BLaER1 treated with 17β-estradiol and CSF1 and Interleukin-3, amounts not matched to agents 10 nM and 100 nM (cell line): ENCODE measurements around the gene PPARG.
"Not testable (repeated sequence)": the region's sequence is repeated elsewhere in the genome, so short reads cannot be mapped to it uniquely, and the experiment has no call there.

Experiments used
- H3K27ac ChIP-seq, 11 experiments: shearing (Covaris generic); formaldehyde crosslinking; 2 replicates each; pipeline ENCODE4 v1.8.1; 2022
- H3K27me3 ChIP-seq, 11 experiments: shearing (Covaris generic); formaldehyde crosslinking; 2 replicates each; pipeline ENCODE4 v1.8.1; 2022
- H3K36me3 ChIP-seq, 11 experiments: shearing (Covaris generic); formaldehyde crosslinking; 2 replicates each; pipeline ENCODE4 v1.8.1; 2022
- H3K4me1 ChIP-seq, 10 experiments: shearing (Covaris generic); formaldehyde crosslinking; 2 replicates each; pipeline ENCODE4 v1.8.1; 2022
- H3K4me2 ChIP-seq, 11 experiments: shearing (Covaris generic); formaldehyde crosslinking; 2 replicates each; pipeline ENCODE4 v1.8.1; 2022
- H3K4me3 ChIP-seq, 10 experiments: shearing (Covaris generic); formaldehyde crosslinking; 2 replicates each; pipeline ENCODE4 v1.8.1; 2022
- H3K9ac ChIP-seq, 11 experiments: shearing (Covaris generic); formaldehyde crosslinking; 2 replicates each; pipeline ENCODE4 v1.8.1; 2022
- H3K9me3 ChIP-seq, 11 experiments: shearing (Covaris generic); formaldehyde crosslinking; replicated peaks in 1 of 11; 2 replicates each; pipeline ENCODE4 v1.8.1; 2022
- H4K20me1 ChIP-seq, 11 experiments: shearing (Covaris generic); formaldehyde crosslinking; 2 replicates each; pipeline ENCODE4 v1.8.1; 2022
- Cebpa-rat ChIP-seq, 11 experiments: shearing (Covaris generic); IDR thresholded peaks; 2 replicates each; pipeline ENCODE4 v1.8.1; 2022

Gene PPARG

DNA sequence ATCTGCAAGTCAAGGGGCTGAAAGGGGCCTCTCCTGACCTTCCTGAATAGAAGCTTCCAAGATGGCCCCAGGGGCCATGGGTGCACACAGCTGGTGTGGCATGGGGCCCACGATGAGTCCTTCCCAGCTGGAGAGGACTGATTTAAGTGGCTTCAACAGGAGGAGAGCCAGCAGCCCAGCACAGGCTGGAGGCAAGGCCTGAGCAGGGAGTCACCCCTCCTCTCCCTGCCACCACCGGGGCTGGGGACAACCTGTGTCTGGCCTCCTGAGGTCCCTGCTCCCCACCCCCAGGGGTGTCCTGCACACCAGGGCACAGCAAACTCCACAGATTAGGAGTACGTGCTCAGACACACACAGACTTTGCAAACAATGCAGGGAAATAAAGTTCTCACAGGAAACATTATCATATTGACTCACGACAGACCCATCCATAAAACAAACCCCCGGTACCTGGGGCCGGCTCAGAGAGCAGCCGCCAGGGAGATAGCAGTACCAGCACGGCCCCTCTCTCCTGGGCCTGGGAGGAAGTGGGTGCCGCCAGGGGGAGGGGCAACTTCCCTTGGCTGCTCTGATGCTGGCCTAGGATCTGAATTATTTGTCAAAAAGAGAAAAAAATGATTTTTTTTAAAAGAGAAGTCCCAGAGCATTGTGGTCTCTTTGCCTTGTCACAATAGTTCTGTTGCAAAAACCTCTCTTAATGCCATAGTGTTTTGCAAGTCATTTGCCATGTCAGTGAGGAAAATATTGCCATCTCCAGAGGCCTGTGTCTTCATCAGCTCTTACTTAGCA, 173.5 kb downstream of the PPARG start:
- Histone ChIP-seq H3K9ac (peak overlapping the region in 2 of 11 experiments; percentile 26 to 31; a peak in 2 of 22 replicates), H3K4me3 (no peak overlapping the region), H3K36me3 (no peaks in the 10 kb centered on the region), H3K27ac (peak overlapping the region in 4 of 11 experiments; percentile 5 to 55 (median 17); a peak in 3 of 22 replicates), H3K27me3 (no peaks in the 10 kb centered on the region), H4K20me1 (no peaks in the 10 kb centered on the region), H3K4me1 (peaks cover 6 to 10% (median 9%) of the 10 kb centered on the region in 10 experiments; a peak in 17 of 20 replicates), H3K4me2 (peak overlapping the region; percentile 10 to 58 (median 38); a peak in 21 of 22 replicates), H3K9me3 (no peaks in the 10 kb centered on the region)
- TF ChIP-seq Cebpa-rat (IDR thresholded peaks at IDR 0.05): no peak

DNA sequence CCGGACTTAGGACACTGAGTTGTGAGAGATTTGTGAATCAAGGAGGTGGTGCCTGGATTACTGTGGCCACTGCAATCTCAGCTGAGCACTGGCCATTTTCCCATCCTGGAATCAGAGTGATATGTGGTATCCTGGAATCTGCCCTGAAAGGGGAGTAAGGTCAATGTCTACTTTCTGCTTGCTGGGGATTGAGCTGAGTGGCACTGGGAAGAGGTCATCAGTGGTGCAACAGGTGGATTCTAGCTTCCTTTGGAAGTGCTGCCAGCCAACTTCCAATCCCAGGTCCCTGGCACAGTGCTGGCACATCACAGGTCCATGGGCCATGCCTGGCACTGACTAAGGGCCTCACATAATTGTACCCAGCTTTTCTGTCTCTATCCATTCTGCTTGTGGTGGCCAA, 174.8 kb downstream of the PPARG start:
- Histone ChIP-seq H3K27me3 (no peaks in the 10 kb centered on the region), H4K20me1 (no peaks in the 10 kb centered on the region; a peak in 1 of 22 replicates), H3K4me3 (no peak overlapping the region), H3K4me2 (no peak overlapping the region), H3K36me3 (no peaks in the 10 kb centered on the region), H3K9me3 (no peaks in the 10 kb centered on the region), H3K9ac (no peak overlapping the region), H3K27ac (no peak overlapping the region), H3K4me1 (peaks cover 6 to 10% (median 9%) of the 10 kb centered on the region in 10 experiments; a peak in 17 of 20 replicates)
- TF ChIP-seq Cebpa-rat (IDR thresholded peaks at IDR 0.05): no peak

DNA sequence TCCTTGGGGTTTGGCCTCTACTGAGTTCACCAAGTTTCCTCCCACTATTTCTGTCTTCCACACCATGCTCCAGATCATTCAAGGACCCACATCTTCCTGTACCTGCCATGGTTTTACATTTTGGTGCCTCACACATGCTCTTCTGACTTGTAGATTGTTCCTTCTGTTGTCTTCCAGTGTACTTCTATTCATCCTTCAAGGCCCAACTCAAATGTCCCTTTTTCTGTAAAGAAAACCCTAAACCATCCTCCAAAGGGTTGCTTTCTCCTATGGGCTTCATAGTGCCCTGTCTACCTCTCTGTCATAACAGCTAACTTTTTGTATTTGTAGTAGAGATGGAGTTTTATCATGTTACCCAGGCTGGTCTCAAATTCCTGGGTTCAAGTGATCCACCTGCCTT, 175.3 kb downstream of the PPARG start:
- no peaks in the 10 kb centered on the region for H3K27me3 ChIP-seq
- no peaks in the 10 kb centered on the region; a peak in 1 of 22 replicates for H4K20me1 ChIP-seq
- no peak overlapping the region for H3K9ac ChIP-seq
- no peaks in the 10 kb centered on the region for H3K9me3 ChIP-seq
- peaks cover 6 to 10% (median 9%) of the 10 kb centered on the region in 10 experiments; a peak in 17 of 20 replicates for H3K4me1 ChIP-seq
- no peak overlapping the region for H3K4me3 ChIP-seq
- H3K36me3 ChIP-seq: no peaks in the 10 kb centered on the region
- H3K4me2 ChIP-seq: no peak overlapping the region
- H3K27ac ChIP-seq: no peak overlapping the region
- TF ChIP-seq Cebpa-rat (IDR thresholded peaks at IDR 0.05): no peak

DNA sequence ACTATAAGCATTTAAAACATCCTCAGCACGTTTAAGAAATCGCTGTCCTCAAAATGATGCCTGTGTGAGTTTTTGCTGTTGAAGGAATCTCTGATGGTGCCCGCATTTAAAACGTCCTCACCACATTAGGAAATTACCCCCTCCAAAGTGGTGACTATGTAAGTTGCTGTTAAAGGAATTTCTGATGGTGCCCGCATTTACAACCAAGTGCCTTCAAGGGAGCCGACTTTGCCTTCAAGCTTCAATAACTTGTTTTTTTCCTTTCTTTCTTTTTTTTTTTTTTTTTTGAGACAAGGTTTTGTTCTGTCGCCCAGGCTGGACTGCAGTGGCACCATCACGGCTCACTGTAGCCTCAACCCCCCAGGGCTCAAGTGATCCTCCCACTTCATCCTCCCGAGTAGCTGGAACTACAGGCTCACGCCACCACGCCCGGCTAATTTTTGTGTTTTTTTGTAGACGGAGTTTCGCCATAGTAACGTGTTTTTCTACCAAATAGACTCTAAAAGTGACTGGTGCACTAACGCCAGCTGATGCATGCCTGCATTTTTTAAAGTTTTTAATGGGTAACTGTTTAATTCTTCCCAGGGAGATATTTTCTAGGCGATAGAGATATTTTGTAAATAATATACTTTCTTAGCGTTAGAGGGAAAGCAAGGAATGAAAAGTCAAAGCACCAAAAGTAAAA, 176.4 kb downstream of the PPARG start:
- H3K9ac ChIP-seq: no peak overlapping the region
- no peak overlapping the region for H3K27ac ChIP-seq

DNA sequence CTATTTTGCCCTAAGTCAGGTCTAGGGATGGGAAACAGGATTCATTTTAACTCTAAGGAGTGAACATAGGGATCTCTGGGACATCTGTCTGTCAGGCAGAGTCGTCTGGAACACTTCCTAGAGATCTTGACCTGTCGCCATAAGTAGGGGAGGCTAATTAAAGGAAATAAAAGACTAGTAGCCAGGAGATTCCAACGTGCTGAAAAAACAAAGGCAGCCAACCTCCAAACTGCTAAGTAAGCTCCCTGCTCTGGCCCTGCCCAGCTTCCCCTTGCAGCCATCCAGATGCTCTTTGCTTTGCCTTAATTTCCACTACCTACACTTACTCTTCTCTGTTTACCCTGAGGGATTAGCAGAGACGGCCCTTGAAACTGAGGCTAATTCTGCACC, 177.0 kb downstream of the PPARG start:
- Histone ChIP-seq H3K4me1 (peaks cover 6 to 11% (median 9%) of the 10 kb centered on the region in 10 experiments; a peak in 17 of 20 replicates), H3K9me3 (no peaks in the 10 kb centered on the region), H3K27me3 (no peaks in the 10 kb centered on the region), H3K4me2 (no peak overlapping the region), H3K9ac (no peak overlapping the region), H3K36me3 (no peaks in the 10 kb centered on the region), H4K20me1 (no peaks in the 10 kb centered on the region; a peak in 1 of 22 replicates), H3K4me3 (no peak overlapping the region), H3K27ac (no peak overlapping the region)
- TF ChIP-seq Cebpa-rat (IDR thresholded peaks at IDR 0.05): no peak

More for the DNA sequence above, 176.4 kb downstream of the PPARG start:
- H3K4me1 ChIP-seq: peaks cover 6 to 10% (median 9%) of the 10 kb centered on the region in 10 experiments; a peak in 17 of 20 replicates
- no peak overlapping the region for H3K4me3 ChIP-seq
- no peak for TF ChIP-seq Cebpa-rat (IDR thresholded peaks at IDR 0.05)
- H4K20me1 ChIP-seq: no peaks in the 10 kb centered on the region; a peak in 1 of 22 replicates
- H3K36me3 ChIP-seq: no peaks in the 10 kb centered on the region
- H3K27me3 ChIP-seq: no peaks in the 10 kb centered on the region
- no peak overlapping the region for H3K4me2 ChIP-seq
- no peaks in the 10 kb centered on the region for H3K9me3 ChIP-seq

DNA sequence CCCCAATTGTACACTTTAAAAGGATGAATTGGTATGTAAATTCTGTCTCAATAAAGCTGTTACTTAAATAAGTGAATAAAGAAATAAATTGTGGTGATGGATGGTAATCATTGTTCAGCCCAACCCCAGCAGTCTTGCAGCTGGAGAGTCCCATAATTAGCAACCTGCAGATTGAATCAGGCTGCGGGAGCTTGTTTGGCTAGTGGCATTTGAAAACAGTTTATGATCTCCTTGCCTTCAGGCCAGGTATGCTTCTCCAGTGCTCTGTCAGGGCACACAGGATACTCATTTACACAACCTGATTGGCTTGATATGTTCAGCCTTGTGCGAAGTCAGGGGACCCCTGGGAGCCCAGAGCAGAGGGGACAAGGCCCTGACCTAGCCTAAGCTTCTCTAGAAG, 178.9 kb downstream of the PPARG start:
- no peaks in the 10 kb centered on the region for H3K27me3 ChIP-seq
- H3K4me1 ChIP-seq: peaks cover 8 to 14% (median 10%) of the 10 kb centered on the region in 10 experiments; a peak in 17 of 20 replicates
- TF ChIP-seq Cebpa-rat (IDR thresholded peaks at IDR 0.05): no peak
- H4K20me1 ChIP-seq: no peaks in the 10 kb centered on the region; a peak in 1 of 22 replicates
- no peak overlapping the region for H3K9ac ChIP-seq
- no peaks in the 10 kb centered on the region for H3K36me3 ChIP-seq
- H3K4me2 ChIP-seq: no peak overlapping the region
- H3K27ac ChIP-seq: no peak overlapping the region
- H3K9me3 ChIP-seq: no peaks in the 10 kb centered on the region
- no peak overlapping the region for H3K4me3 ChIP-seq

DNA sequence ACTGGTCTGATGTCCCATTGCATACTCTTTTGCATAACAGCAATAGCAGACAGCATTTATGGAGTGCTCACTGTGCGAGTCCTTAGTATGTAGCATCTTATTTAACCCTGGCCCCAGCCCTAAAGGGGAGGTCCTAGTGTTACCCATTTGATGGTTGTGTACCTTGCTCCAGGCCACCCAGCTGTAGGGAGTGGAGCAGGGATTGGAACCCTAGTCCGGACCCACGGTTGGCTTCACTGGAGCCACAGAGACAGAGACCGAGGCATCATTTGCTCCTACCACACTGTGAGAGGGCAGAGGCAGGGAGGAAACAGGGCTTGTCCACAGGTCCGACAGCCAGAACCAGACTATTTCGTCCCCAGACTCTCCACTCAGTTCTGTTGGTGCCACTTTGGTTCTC, 179.4 kb downstream of the PPARG start:
- Histone ChIP-seq H3K4me2 (no peak overlapping the region), H3K27ac (no peak overlapping the region), H3K9ac (no peak overlapping the region), H3K27me3 (no peaks in the 10 kb centered on the region), H3K9me3 (no peaks in the 10 kb centered on the region), H3K4me1 (peaks cover 7 to 12% (median 10%) of the 10 kb centered on the region in 10 experiments; a peak in 13 of 20 replicates), H4K20me1 (no peaks in the 10 kb centered on the region; a peak in 1 of 22 replicates), H3K36me3 (no peaks in the 10 kb centered on the region), H3K4me3 (no peak overlapping the region)
- no peak for TF ChIP-seq Cebpa-rat (IDR thresholded peaks at IDR 0.05)

DNA sequence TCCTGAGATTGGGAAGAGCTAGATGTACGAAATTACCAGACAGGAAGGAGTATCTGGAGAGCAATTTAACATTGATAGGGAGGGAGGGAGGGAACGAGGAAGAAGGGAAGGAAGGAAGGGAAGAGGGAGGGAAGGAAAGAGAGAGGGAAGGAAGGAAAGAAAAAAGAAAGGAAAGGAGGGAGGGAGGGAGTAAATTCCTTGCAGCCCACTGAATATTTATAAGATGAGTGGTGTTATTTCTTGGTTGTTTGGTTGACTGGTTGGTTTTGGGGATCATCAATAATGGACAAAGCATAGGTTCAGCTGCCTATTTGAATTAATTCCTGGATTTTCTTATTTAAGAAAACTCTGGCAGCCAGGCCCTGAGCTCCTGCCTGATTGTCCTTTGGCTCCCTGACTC, 179.9 kb downstream of the PPARG start:
- TF ChIP-seq Cebpa-rat (IDR thresholded peaks at IDR 0.05): no peak
- H3K27ac ChIP-seq: no peak overlapping the region
- H3K4me1 ChIP-seq: peaks cover 7 to 12% (median 10%) of the 10 kb centered on the region in 10 experiments; a peak in 13 of 20 replicates
- H3K36me3 ChIP-seq: no peaks in the 10 kb centered on the region
- H3K27me3 ChIP-seq: no peaks in the 10 kb centered on the region
- H4K20me1 ChIP-seq: no peaks in the 10 kb centered on the region; a peak in 1 of 22 replicates
- no peak overlapping the region for H3K9ac ChIP-seq
- no peak overlapping the region for H3K4me3 ChIP-seq
- no peaks in the 10 kb centered on the region for H3K9me3 ChIP-seq
- H3K4me2 ChIP-seq: no peak overlapping the region

DNA sequence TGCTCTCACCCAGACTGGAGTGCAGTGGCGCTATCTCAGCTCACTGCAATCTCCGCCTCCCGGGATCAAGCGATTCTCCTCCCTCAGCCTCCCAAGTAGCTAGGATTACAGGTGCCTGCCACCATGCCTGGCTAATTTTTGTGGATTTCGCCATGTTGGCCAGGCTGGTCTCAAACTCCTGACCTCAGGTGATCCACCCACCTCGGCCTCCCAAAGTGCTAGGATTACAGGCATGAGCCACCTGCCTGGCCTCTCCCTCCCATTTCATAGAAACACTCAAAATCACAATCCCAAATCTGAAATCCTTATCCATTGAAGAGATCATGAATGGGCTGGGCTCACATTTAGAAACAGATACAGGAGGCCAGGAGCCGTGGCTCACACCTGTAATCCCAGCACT, 180.4 kb downstream of the PPARG start:
- not testable (repeated sequence) for H3K9ac ChIP-seq, H3K27ac ChIP-seq, H3K36me3 ChIP-seq, H3K4me2 ChIP-seq, H3K9me3 ChIP-seq, H4K20me1 ChIP-seq, H3K4me3 ChIP-seq, H3K27me3 ChIP-seq
- H3K4me1 ChIP-seq: peaks cover 7 to 12% (median 10%) of the 10 kb centered on the region in 10 experiments; a peak in 13 of 20 replicates
